Stomach smooth muscle (tissue), 2 donors: ENCODE measurements around the gene ROMO1.
"Not testable (repeated sequence)": the region's sequence is repeated elsewhere in the genome, so short reads cannot be mapped to it uniquely, and the experiment has no call there.

Experiments used
- H3K27ac ChIP-seq: one replicate; pipeline ENCODE4 v1.7.0; 2013; ENCODE audit warnings: mild to moderate bottlenecking, low read length, inconsistent platforms
- H3K27me3 ChIP-seq, 2 donors: one replicate each; pipeline ENCODE4 v1.7.0; 2013; ENCODE audit warnings: low read length in 2 of 2; ENCODE audit not compliant: insufficient read depth in 2 of 2, control insufficient read depth in 1 of 2
- H3K36me3 ChIP-seq, 2 donors: one replicate each; pipeline ENCODE4 v1.7.0; 2013; ENCODE audit warnings: low read length in 2 of 2; ENCODE audit not compliant: control insufficient read depth in 2 of 2, insufficient read depth in 2 of 2
- H3K4me1 ChIP-seq: one replicate; pipeline ENCODE4 v1.7.0; 2013; ENCODE audit warnings: low read length; ENCODE audit not compliant: control insufficient read depth, insufficient read depth
- H3K4me3 ChIP-seq, 2 donors: one replicate each; pipeline ENCODE4 v1.7.0; 2013; ENCODE audit warnings: low read length in 2 of 2
- H3K9ac ChIP-seq, 2 donors: one replicate each; pipeline ENCODE4 v1.7.0; 2013; ENCODE audit warnings: low read length in 2 of 2, mild to moderate bottlenecking in 1 of 2
- H3K9me3 ChIP-seq, 2 donors: one replicate each; pipeline ENCODE4 v1.7.0; 2013; ENCODE audit warnings: low read length in 2 of 2; ENCODE audit not compliant: control insufficient read depth in 2 of 2
- donor health status: healthy.
- donor health status: Pancreatic carcinoma.

The ROMO1 gene

DNA sequence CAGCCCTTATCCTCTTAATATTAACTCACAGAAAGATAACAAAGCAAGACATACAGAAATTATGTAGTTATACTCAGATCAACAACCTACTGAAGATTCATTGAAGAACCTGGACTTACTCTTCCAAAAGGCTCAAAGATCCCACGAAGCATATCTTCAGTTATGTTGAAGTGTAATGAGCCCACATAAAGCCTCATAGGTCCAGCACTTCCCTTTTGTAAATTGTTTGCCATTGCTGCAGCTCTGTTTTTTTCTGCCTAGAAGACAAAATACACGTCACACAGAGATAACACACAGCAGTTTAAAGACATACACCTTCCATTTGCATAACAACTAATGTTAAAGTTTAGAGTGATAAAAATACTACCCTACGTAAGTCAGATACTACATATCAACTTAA, 22.4 kb downstream of the ROMO1 start:
- no peak overlapping the region for H3K27ac ChIP-seq
- H3K36me3 ChIP-seq: peaks cover 71 to 72% of the 10 kb centered on the region in 2 donors
- peaks cover 6% of the 10 kb centered on the region for H3K4me1 ChIP-seq
- H3K9ac ChIP-seq: no peak overlapping the region
- no peaks in the 10 kb centered on the region for H3K27me3 ChIP-seq
- H3K9me3 ChIP-seq: no peaks in the 10 kb centered on the region
- H3K4me3 ChIP-seq: no peak overlapping the region

DNA sequence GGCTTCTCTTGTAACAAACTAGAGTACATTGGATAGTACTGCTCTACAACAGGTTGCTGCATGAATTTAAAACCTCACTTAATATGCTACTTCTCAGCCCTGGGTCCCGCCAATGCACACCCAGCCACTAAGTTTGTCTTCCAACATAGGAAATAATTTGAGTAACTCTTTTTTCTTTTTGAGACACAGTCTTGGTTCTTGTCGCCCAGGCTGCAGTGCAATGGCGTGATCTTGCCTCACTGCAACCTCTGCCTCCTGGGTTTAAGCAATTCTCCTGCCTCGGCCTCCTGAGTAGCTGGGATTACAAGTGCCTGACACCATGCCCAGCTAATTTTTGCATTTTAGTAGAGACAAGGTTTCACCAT, 24.1 kb downstream of the ROMO1 start:
- not testable (repeated sequence) for H3K4me3 ChIP-seq, H3K4me1 ChIP-seq, H3K27ac ChIP-seq, H3K27me3 ChIP-seq, H3K9ac ChIP-seq, H3K9me3 ChIP-seq
- peaks cover 65 to 69% of the 10 kb centered on the region in 2 donors for H3K36me3 ChIP-seq

DNA sequence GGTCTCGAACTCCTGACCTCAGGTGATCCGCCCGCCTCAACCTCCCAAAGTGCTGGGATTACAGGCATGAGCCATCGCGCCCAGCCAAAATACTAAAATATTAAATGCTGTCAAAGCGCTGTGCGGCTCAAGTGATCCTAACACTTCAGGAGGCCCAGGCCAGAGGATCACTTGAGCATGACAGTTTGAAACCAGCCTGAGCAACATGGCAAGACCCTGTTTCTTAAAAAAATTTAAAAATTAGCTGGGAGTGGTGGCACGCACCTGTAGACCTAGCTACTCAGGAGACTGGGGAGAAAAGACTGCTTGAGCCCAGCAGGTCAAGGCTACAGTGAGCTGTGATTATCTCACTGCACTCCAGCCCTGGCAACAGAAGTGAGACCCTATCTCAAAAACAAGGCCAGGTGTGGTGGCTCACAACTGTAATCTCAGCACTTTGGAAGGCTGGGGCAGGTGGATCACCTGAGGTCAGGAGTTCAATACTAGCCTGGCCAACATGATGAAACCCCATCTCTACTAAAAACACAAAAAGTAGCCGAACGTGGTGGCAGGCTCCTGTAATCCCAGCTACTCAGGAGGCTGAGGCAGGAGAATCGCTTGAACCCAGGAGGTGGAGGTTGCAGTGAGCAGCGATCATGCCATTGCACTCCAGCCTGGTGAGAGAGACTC, 24.6 kb downstream of the ROMO1 start:
- H3K27ac ChIP-seq, H3K4me1 ChIP-seq, H3K27me3 ChIP-seq, H3K4me3 ChIP-seq, H3K9me3 ChIP-seq, H3K9ac ChIP-seq: not testable (repeated sequence)
- H3K36me3 ChIP-seq: peaks cover 66 to 73% of the 10 kb centered on the region in 2 donors

DNA sequence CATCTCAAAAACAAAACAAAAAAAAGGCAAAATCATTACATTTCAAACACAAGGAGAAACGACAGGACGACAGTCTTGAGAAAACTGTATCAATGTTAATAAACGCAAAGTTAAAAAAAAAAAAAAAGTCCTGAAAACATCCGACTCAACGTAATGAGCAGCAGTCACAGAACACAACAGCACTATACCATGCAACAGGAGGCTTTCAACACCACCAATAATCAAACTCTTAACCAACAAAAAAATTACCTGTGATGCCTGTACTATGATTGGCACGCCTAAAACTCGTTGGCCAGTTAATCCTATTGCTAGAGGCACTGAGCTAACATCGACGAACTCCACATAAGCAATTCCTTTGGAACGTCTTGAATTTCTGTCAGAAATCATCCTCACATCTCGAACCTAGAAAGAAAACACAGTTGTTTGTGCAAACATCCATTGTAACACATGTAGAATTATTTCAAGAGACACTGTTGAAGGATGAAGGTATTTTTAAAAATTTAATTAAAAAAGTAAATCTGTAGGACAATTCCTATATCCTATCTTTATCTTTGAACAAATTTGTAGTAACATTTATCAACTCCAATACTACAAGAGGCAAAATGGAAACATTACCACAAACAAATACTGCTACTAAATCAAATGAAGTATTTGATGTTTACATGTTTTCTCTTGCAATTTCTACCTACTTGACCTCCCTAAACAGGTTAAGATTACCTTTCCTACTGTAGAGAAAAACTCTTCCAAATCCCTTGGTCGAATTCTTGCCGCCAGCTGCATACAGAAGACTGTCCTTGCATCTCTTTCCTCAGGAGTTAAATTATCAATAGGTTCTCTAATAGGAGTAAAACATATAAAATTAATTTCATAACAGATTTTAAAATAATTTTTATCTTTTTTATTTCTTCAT, 25.4 kb downstream of the ROMO1 start:
- Histone ChIP-seq H3K9me3 (no peaks in the 10 kb centered on the region), H3K36me3 (peaks cover 65 to 67% of the 10 kb centered on the region in 2 donors), H3K27me3 (no peaks in the 10 kb centered on the region), H3K4me1 (peaks cover 4% of the 10 kb centered on the region), H3K9ac (no peak overlapping the region), H3K4me3 (no peak overlapping the region), H3K27ac (no peak overlapping the region)

GRCh38 chr20:35726842-35727711, 27.9 kb downstream of the ROMO1 start:
- Histone ChIP-seq H3K27me3 (no peaks in the 10 kb centered on the region), H3K4me3 (no peak overlapping the region), H3K36me3 (peaks cover 54 to 59% of the 10 kb centered on the region in 2 donors), H3K27ac (no peak overlapping the region), H3K9me3 (no peaks in the 10 kb centered on the region), H3K9ac (no peak overlapping the region), H3K4me1 (no peaks in the 10 kb centered on the region)

DNA sequence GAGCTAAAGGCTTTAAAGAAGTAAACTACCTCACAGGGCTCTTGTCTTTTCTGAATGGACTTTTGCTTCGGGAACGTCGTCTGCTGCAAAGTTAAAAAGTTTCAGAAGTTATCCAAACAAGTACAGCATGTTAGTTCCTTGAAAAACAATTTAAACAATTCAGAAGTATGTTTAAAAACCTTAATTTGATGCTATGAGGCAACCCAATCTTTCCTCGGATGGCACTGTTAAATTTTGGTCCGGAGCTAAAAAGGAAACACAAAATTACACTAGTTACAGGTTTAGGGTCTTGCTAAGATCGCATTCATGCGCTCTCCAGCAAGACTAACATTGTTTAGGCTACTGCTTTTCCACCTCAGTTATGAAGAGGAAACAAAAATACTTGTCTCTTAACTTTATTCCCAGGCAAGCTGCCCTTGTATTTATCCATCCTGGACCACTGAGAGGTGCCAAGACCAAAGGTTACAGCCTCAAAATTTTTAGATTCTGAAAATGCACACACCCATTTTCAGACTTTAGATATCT, 30.1 kb downstream of the ROMO1 start:
- Histone ChIP-seq H3K9ac (no peak overlapping the region), H3K27ac (no peak overlapping the region), H3K27me3 (no peaks in the 10 kb centered on the region), H3K36me3 (peaks cover 57% of the 10 kb centered on the region in 2 donors), H3K9me3 (no peaks in the 10 kb centered on the region), H3K4me1 (peaks cover 9% of the 10 kb centered on the region), H3K4me3 (no peak overlapping the region)

- Histone ChIP-seq H3K9me3 (no peaks in the 10 kb centered on the region), H3K27ac (no peak overlapping the region), H3K9ac (no peak overlapping the region), H3K27me3 (no peaks in the 10 kb centered on the region), H3K36me3 (peaks cover 54 to 61% of the 10 kb centered on the region in 2 donors), H3K4me1 (peaks cover 14% of the 10 kb centered on the region), H3K4me3 (no peak overlapping the region)
These were observed 30.8 kb downstream of the ROMO1 start for GRCh38 chr20:35729836-35730582.

GRCh38 chr20:35730583-35731468, 31.6 kb downstream of the ROMO1 start:
- H3K4me1 ChIP-seq: peaks cover 17% of the 10 kb centered on the region
- H3K27me3 ChIP-seq: no peaks in the 10 kb centered on the region
- H3K4me3 ChIP-seq: no peak overlapping the region
- H3K36me3 ChIP-seq: peaks cover 48 to 62% of the 10 kb centered on the region in 2 donors
- H3K27ac ChIP-seq: no peak overlapping the region
- H3K9ac ChIP-seq: no peak overlapping the region
- no peaks in the 10 kb centered on the region for H3K9me3 ChIP-seq

DNA sequence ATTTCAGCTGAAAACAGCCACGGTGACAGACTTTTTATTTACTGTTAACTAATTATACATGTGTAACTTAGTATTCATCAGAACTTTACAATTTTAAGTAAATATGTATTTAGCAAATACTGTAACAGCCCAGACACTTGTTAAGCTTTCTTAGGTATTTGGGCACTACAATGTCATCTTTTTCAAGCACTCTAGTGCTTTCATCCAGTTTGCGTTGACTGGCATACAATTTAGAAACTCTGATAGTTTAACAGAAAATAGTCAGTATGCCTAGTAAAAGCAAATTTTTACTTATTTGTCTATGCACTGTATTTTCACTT, 32.2 kb downstream of the ROMO1 start:
- Histone ChIP-seq H3K36me3 (peaks cover 49 to 63% of the 10 kb centered on the region in 2 donors), H3K27ac (no peak overlapping the region), H3K27me3 (no peaks in the 10 kb centered on the region), H3K9ac (no peak overlapping the region), H3K9me3 (no peaks in the 10 kb centered on the region), H3K4me3 (no peak overlapping the region), H3K4me1 (peaks cover 17% of the 10 kb centered on the region)
